KG1 (cell line): Measurements from ENCODE around the gene FAM50B.

Experiments used
- DNase-seq: peaks from one replicate; lab custom pipeline; 2025; lab: John Stamatoyannopoulos, UW

FAM50B gene

DNA sequence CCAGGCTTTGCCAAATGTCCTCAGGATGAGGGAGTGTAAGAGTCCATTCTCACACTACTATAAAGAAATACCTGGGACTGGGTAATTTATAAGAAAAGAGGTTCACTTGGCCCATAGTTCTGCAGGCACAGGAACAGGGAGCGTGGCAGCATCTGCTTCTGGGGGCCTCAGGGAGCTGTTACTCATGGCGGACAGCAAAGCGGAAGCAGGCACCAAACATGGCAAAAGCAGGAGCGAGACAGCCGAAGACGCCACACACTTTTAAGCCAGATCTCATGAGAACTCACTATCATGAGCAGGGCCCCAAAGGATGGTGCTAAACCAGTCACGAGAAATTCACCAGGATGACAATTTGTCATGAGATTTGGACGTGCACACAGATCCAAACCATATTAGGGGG is 22.8 kb downstream of the FAM50B start:
- no peak for DNase-seq

DNA sequence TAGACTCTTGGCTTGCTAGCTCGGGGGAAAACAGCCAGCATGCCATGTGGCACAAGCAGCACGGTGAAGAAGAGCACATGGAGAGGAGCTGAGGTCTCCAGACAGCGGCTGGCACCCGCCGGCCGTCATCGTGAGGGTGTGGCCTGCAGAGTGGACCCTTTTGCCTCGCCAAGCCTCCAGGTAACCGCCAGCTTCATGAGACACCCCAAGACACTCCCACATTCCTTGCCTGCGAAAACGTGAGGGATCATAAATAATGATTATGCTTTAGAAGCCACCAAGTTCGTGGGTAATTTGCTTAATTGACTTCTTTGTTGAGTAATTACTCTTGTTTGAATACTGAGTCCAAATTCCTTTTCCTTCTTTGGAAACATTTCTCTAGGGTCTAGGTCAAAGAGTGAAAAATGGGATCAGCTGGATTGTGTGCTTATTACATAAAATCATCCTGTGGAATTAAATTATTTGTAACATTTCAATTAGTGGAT is 23.2 kb downstream of the FAM50B start:
- DNase-seq, result no peak

DNA sequence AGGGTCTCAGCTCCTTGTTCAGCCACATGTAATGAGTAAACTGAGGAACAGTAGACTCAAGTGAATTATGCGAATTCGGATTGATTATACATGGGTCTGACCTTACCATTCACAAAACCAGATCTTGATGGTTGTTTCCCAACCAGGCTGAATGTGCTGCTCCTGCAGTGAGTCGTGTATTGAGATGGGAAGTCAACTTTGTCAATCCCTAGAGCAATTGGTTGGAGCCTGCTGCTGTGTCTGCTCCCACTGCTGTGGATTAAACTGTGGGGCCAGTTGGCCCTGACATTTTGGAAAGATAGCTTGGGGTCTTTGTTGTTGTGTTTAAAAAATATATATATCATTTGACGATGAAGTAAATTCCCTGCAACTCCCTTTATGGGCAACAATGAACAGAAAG is 23.9 kb downstream of the FAM50B start:
- no peak for DNase-seq

DNA sequence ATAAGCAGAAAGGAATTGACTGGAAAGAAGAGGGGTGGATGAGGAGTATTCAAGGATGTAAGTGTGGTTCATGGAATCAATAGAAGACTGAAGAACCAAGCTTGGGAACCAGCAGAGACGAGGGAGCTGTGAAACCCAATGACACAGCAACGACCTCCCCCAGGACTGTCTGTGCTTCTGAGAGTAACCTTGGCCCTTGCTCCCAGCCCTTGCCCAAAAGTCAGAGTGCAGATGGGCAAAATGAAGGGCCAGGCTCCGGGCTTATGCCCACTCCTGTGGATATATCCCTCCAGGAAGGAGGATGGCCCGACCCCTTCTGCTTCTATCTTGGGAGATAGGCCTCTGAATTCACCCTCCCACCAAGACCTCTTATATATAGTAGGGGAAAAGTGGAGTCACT is 24.9 kb downstream of the FAM50B start:
- no peak for DNase-seq

DNA sequence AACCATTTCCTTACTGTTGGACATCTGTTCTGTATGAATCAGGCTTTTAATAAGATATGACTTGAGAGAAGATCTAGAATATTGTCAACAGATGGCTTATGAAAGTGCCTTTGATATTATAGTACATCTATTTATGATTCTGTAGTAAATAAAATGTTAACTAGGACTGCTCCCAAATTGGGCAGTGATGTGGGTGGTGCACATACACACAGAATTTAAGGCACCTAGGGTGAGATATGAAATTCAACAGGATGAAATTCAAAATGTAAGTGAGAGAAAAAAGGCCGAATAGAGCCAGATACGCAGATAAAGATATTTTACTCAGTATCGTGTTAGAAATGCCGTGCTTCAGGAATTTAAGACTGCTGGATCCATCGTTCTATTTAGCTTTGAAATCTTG is 26.3 kb downstream of the FAM50B start:
- no peak for DNase-seq

DNA sequence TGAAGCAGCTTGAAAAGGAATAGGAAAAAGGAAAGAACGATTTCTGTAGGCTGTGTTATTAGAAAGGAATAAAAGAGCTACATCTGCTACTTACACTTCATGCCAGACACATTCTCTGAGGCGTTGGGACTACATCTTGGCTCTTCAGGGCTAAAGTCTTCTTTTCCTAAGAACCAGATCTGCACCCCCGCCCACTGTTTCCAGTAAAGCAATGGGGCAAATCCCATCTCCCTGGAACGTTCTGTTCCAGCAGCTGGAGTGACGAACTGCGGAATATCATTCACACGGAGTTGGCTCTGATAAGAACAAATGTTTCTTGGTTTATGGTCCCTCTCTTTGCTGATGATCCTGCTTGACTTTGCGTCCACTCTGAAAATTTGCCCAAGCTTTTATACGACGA is 26.9 kb downstream of the FAM50B start:
- DNase-seq, result no peak

DNA sequence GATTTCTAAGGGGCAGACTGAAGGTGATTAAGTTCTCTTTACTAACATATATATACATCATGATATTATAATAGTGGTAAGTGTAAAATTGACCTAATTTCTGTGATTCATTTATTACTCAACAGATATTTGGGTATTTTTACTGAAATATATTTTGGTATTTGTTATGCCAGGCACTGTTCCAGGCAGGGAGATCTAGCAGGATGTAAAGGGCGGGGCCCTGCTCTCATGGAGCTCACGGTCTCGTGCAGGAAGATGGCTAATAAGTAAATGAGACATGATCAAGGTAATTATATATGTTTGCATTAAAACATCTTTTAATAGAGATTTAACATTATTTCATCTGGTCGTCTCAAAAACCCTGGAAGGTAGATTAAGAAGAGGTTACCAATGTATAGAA is 27.7 kb downstream of the FAM50B start:
- no peak for DNase-seq

DNA sequence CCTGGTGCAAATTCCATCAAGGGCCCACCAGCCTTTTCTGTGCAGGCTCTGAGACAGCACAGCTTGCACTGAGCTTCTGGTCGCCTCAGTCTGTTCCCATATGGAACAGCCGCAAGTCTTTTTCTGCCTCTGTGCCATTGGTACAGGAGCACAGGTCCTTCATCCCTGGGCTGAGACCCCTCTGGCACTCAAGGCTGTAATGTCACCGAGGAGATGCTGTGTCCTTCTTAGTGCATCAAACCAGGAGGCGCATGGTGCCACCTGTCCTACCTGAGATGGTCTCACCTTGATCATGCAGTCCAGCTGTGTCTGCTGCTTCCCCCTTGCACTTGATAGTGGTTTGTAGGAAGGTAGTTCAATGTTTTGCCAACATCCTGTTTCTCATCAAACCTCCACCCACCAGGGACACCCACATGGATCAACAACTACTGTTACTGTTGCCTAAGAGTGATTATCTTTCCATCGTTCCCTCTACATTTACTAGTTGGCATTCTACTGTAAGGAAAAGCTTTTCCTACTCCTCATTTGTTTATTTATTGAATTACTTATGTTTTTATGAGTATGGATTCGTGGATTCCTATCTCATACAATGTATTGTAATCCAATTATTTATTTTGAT is 29.0 kb downstream of the FAM50B start:
- DNase-seq, result no peak

DNA sequence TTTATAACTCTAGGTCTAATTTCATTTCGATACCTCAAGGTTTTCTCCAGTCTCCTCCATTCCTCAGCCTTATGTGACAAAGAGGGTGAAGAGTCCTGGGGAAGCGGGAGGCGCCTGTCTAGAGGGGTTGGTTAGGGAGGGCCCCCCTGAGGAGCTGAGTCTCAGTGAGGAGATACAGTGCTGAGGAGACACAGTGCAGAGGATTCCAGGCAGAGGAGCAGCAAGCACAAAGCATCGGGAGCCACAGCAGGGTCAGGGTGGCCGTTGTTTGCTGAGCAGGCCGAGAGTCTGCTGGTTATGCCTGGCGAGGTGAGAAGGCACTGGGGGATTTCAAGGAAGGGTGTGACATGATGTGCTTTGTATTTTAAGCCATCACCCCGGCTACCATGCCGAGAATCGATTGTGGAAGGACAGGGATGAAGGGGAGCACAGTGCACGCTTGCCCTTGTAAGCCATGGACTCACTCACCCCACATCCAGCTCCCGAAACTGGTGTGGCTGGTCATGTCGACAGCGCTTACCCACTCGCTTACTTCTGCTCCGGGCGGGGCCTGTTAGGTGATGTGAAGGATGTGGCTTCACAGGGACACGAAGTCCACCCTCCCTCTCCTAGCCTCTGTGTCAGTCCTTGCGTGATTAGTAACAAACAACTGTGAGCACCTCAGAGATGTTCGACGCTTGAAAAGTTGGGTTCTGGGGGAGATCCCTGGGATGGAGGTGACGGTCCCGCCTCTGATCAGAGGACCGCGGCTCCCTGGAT is 30.2 kb downstream of the FAM50B start:
- no peak for DNase-seq

DNA sequence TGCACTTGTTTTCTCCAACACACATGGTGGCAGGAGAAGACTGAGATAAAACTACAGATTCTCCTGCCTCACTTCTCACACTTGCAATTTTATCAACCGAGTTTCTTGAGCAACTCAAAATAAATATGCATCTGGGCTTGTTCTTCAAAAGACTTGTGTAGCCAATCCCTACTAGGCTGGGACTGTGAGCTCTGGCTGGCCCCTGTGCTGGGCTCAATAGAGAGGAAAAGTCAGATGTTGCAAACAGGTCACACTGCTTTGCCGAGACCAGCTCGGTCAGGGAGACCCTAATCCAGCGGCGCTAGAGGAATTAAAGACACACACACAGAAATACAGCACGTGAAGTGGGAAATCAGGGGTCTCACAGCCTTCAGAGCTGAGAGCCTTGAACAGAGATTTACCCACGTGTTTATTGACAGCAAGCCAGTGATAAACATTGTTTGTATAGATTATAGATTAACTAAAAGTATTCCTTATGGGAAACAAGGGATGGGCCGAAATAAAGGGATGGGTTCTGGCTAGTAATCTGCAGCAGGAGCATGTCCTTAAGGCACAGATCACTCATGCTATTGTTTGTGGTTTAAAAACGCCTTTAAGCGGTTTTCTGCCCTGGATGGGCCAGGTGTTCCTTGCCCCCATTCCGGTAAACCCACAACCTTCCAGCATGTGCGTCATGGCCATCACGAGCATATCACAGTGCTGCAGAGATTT is 32.7 kb downstream of the FAM50B start:
- no peak for DNase-seq

DNA sequence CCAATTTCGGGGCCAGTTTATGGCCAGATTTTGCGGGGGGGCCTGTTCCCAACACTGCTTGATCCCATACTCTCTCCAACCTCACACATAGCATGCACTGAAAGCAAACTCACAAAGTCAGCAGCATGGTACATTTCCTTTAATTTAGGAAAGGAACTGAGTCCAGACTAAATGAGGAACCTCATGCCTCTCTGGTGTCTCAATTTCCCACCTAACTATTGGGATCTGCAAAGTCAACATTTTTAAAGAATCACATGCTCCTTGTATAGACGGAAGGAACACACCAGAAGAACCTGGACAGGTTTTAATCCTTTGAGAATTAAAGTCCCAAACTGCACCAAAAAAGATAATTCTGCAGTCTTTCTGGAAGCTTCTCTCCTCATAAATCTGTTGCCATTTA is 33.3 kb downstream of the FAM50B start:
- no peak for DNase-seq

DNA sequence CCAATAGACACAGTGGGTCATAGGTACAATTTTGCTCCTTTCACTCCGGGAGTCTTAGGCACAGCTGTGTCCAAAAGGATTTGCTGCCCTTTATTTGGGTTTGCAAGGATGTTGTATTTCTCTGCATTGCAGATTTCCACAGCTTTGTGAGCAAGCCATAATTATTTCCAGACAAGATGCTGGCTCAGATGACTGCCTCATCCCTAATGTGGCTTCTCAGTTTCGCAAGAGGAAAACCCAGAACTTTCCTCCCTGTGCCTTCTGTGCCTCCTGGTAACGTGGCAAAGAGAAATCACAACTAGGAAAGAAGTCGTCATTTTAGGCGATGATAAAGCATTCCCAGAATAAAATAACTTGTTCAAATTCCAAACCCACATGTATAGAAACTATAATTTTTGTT is 33.7 kb downstream of the FAM50B start:
- no peak for DNase-seq

DNA sequence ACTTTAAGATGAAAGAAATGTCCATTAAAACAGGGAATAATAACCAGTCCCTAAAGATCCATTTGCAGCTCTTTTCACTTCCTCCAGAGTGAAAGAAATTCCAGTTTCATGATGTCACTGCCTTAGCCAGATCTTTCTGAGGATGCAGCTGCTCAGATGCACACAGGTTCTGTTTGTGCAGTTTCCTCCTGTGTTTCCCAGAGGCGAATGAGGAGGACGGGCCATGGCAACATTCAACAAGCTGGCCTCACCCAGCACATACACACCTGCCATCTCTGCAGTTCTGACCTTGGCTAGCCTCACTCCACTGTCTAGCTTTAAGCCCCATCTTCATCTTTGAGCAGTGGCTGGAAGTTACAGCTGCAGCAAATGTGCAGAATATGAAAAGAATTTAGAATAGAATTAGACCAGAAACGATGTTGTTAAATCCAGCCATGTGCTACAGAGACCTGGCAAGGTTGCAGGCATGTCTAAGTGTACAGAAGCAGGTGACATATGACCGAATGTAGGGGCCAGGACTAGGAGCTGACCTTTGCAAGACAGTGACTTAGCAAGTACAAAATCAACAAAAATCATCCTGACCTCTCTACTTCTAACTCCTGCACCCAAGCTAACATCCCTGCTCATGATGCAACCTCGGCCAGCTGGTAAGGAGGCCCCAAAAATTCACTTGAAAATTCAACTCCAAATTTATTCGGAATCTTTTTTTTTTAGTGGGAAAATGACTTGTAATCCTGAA is 35.0 kb downstream of the FAM50B start:
- DNase-seq, result no peak

DNA sequence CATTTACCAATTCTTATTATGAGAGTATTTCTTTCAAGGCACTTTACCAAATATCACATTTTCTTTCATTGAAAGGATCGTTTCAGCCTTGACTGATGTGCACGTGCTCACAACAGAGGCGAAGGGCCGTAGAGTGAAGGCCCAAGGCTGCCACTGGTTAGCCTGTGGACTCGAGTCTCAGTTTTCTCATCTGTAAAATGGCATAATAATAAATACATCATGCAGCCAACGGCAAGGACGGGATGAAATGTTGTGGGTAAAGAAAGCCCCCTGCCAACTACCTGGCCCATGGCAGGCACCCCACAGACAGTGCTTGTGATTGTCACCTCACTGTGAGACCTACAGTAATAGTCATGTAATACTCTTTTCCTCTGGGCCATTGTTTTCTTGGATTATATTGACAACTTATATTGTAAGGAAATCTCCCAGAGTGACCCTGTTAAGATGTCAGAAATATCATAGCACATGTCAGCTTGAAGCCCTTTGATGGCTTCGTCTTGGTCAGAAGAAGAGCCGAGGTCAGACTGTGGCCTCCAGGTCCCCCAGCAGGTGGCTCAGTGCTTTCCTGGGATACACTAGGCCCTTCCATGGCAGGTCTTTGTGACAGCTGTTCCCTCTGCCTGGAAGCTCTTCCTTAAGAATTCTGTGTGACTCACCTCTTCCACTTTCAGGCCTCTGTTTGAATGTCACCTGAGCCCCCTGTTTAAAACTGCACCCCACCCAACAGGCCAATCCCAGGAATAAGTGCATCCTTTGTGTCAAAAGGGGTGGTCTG is 36.3 kb downstream of the FAM50B start:
- DNase-seq, result no peak

DNA sequence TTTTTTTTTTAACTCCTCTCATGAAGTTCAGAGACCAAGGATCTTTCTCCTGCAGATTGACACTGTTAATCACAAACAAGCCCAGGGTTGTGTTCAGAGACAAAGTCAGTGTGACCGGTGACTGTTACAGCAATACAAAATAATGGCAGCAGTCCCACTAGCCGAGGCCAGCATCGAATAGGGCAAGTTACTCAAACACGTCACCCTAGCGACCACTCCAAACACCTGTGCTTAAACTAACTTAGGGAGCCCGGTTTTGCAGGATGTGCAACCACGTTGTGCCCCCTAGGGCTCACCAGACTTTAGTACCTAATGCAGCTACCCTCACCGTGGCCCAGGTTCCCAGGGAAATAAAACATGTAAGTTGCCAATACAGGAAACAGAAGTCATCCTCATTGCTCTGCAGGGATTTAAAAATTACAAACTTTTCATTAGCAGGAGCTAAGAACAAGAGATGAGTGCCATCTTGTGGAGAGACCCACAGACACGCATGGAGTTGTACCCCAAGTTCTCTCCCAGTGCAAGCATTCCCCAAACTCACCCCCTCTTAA is 38.1 kb downstream of the FAM50B start:
- DNase-seq, result no peak

DNA sequence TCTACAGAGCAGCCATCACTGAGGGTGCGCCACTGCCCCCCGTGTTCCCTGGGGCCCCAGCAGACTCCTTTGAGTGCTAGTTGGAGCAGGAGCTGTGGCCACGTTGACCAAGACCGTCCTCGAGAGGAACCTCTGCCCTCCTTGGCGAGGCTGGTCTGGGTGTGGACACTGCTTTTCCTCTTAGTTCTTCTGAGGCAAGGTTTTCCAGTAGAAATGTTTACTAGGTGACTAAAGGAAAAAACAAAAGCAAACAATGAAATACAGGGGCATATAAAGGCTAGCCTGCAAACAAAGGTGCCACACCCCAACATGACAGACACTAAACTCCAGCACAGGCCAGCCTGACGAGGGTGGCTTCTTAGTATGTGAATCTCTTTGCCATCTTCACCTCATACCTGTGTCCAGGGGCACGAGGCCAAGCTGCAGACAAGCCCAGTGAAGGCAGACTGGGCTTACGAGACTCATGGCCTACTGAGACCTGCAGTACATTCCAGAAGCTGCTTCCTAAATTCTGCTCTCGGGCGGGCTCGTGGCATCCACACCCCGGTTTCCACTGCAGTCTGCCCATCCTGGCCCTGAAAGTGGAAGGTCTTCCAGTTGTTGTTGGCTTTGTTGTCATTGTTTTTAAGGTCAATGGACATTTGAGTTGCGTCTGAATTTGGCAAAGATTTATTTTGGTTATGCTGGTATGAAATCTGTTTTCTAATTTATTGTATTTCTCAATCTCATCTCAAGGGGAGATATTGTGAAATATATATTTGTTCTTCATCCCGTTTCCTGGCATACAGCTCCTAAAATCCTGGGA is 39.2 kb downstream of the FAM50B start:
- no peak for DNase-seq

DNA sequence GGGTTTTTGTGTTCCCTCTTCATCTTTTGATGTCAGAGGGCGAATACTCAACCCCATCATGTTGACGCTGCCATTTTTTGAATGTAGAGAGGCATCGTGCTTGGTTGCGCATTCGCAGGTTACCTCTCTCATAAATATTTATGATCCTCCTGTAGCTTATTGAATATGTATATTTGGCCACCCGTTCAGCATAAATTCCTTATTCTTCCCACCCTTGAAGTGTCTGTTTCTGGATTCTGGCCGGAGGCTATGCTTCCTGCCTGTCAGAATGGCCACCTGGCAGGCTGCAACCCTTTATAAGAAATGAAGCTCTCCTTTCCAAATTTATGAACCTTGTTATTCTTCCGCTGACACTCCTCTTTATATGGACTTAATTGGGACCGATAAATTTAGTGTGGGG is 40.9 kb downstream of the FAM50B start:
- no peak for DNase-seq

DNA sequence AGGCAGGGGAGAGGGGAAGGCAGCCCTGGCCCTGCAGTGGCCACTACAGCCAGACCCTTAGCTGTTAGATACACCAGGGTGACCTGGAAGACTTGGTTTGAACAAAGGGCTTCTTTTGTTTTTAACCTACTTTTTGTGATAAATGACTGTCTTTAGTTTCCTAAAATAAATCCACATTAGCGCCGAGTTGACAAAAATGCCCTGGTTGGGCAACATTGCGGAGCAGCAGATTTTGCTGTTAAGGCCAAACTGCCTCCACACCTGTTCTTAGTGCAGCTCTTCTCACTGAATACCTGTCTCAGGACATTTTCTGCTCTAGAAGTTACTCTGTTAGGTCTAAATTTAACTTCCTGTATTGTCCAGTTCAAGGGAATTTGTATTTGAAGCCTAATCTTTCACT is 42.7 kb downstream of the FAM50B start:
- DNase-seq, result no peak

DNA sequence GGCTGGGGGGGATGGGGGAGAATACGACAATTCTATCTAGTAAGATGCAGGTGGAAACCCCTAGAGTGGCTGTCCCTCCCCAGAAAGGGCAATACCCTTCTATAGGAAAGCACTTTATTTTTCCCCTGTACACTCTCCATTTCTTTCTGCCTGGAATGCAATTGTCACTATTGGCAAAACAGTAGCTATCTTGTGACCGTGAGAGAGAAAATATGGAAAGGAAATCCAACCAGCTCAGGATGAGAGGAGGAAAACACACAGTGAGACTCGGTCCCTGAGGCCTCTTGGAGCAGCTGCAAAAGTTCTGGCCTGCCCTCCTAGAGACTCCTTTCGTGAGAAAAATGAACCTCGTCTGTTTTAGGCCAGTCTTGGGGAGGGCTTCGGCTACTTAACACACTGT is 43.4 kb downstream of the FAM50B start:
- DNase-seq, result no peak

DNA sequence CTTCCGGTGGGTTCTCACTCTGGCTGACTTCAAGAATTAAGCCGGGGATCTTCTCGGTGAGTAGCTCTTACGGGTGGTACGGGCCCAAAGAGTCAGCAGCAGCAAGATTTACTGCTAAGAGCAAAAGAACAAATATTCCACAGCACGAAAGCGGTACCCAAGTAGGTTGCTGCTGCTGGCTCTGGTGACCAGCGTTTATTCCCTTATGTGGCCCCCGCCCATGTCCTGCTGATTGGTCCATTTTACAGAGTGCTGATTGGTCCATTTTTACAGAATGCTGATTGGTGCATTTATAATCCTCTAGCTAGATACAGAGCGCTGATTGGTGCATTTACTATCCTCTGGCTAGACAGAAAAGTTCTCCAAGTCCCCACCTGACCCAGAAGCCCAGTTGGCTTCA is 44.3 kb downstream of the FAM50B start:
- no peak for DNase-seq

DNA sequence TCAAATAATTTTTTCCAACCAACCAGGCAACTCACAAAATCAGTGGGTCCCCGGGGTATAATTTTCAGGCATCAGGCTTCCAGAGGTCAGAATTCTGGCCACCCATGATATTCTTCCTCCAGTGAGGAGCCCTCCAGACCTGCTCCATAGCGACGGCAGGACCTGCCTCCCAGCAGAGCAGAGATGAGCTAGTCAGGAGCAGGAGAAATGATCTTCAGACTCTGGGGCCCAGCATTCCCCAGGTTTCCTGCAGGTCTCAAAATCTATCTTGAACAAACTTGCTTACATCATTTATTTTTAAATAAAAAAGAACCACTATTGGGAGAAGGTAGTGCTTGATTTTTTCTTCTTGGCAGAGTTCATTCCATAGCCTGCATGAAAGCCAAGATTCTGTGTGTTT is 44.7 kb downstream of the FAM50B start:
- no peak for DNase-seq
